Middle frontal gyrus (tissue), 1 donor: ENCODE data around the gene FNDC10.

ENCODE experiments used
- DNase-seq: peaks from one replicate; pipeline ENCODE4 v3.0.0-alpha.2; 2015; ENCODE audit warnings: low spot score; ENCODE audit errors: extremely low spot score

Gene FNDC10

DNA sequence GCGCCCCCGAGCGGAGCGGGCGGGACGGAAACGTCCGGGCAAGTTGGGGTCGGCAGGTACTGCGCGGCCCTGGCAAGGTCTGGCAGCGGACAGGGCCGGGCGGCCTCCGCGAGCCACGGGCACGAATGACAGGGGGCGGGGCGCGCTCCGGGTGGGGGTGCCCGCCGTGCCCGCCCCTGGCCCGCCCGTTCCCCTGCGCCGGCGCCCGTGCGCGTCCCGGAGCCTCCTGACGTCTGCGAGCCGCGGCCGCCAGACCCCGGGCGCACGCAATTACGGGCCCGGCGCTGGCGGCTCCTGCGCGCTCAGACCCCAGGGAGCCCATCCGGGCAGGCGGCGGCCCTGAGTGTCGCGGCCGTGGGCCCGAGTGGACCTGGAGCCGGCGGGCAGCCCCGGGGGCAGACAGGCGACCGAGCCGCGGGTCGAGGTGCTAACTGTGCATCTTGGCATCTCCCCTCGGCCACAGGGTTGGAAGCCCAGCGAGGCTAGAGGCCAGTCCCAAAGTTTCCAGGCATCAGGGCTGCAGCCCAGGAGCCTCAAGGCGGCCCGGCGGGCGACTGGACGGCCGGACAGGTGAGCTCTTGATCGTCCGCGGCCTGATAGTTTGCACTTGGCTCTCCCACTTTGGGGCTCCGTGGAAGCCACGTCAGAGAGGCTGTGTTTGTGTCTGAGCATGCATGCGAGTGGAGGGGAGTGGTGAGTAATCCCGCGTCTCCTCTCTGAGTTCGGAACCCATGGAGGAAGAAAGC is 16.3 kb upstream of the FNDC10 start:
- DNase-seq: no peak

DNA sequence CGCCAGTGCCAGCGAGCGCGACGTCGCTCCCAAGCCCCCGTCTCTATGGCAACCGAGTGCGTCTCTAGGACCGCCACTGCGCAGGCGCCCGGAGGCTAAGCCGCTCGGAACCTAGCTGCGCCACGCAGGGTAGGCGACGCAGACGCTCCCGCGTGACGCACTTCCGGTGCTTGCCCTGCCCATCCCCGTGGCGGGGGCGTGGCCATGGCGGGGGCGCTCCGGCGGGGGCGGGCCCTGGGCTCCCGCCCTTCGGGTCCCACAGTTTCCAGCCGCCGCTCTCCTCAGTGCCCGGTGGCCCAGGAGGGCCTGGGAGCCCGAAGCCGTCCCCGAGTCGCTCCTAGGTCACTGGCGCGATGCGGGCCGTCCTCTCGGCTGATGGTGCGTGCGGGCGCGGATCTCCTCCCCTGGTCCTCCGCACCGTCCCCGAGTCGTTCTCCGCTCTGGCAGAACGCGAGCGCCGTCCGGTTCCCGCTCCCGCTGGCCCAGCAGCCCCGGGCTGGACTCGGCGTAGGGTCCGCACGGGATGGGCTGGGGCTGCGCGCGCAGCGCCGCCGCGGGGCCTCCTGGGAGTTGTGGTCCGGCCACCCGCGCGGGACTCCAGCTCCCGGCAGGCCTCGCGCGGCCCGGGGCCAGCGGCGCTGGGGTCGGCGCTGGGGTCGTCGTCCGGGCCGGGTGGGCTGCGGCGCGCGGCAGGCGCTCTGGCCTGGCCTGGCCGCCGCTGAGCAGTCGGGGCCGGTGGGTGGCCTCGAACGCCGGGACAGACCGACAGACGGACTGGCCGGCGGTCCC is 15.5 kb upstream of the FNDC10 start, which contains the start of gene MIB2:
TSS of gene MIB2 (plus strand) at position 245 of the 789 bp plus-strand sequence. CDS start 7,953 bp downstream, outside the sequence.
- DNase-seq: peak; percentile 97

DNA sequence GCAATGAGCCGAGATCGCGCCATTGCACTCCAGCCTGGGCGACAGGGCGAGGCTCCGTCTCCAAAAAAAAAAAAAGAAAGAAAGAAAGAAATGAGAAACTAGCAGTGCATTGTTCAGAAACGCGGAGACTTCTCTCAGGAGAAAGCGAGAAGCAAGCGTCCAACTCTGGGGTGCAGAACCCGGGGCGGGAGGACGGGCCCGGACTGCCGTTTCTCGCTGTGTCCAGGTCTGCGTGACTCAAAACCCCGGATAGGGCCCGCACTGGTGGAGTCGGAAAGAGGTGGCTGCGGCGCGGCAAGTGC is 15.0 kb upstream of the FNDC10 start:
- DNase-seq: no peak

DNA sequence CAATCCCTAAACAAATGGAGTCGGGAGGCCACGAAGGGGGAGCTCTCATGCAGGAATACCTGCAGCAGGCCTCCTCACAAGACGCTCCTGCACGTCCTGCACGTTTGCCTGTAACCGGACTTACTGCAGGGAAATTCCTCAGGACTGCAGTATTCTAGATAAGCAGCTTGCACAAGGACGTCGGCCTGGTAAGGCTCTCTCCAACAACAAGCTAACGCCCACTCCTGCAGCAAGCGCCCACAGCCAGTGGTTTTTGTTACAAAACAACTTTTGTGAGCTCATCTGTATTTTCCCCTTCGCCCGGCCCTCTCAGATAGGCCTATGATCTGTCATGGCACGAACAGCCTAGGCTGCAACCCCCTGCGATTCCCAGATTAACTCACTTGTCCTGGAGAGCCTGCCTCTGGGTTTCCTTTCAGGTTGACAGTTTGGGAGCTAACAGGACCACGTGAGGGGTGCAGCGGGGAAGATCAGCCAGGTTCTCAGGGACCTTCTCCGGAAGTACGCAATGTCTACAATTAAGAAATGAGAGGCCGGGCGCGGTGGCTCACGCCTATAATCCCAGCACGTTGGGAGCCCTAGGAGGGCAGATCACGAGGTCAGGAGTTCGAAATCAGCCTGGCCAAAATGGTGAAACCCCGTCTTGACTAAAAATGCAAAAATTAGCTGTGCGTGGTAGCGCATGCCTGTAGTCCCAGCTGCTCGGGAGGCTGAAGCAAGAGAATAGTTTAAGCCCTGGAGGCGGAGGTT is 14.4 kb upstream of the FNDC10 start:
- no peak for DNase-seq

DNA sequence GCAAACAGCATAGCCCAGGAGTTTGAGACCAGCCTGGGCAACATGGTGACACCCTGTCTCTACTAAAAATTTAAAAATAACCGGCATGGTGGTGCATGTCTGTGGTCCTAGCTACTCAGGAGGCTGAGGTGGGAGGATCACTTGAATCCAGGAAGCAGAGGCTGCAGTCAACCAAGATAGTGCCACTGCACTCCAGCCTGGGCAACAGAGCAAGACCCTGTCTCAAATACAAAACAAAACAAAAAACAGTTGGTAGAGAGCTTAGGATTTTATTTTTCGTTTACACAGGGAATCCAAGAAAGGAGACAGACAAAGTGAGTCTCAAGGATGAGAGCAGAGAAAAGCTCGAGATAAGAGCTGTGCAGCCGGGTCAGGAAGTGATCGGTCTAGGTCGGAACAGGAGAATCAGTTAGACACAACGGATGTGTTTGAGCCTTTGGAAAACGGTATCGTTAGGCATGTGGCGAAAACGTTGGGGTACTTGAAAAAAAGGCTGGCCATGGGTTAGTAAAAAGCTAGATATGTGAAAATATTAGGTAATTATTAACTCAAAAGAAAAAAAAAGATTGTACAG is 13.7 kb upstream of the FNDC10 start:
- DNase-seq: no peak

DNA sequence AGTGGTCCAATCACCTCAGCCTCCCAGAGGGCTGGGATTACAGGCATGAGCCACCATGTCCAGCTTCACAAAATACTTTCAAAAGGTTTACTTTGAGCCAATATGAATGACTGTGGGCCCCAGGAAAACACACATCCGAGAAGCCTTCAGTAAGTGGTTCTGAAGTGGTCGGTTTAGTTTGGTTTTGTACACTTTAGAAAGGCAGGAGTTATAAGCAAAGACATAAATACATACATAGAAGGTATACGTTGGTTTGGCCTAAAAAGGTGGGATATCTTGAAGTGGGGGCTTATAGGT is 12.1 kb upstream of the FNDC10 start:
- no peak for DNase-seq

DNA sequence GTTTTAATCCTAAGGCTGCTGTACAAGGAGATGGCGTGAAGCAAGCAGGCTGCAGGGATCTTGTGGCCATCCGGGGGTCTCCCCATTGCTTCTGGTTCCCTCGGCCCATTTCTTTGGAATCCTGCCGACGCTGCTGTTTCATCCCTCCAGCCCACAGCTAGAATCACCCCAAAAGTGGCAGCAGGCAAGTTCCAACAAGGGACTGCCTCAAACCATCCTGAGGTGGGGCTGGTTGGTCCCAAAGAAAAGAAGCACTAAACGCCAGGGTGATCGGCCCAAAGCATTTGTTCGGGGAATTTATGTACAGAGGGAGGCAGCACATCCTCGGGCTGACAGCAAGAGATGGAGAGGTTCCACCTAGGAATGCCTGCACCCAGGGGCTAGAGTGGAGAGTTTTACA is 10.9 kb upstream of the FNDC10 start:
- no peak for DNase-seq

DNA sequence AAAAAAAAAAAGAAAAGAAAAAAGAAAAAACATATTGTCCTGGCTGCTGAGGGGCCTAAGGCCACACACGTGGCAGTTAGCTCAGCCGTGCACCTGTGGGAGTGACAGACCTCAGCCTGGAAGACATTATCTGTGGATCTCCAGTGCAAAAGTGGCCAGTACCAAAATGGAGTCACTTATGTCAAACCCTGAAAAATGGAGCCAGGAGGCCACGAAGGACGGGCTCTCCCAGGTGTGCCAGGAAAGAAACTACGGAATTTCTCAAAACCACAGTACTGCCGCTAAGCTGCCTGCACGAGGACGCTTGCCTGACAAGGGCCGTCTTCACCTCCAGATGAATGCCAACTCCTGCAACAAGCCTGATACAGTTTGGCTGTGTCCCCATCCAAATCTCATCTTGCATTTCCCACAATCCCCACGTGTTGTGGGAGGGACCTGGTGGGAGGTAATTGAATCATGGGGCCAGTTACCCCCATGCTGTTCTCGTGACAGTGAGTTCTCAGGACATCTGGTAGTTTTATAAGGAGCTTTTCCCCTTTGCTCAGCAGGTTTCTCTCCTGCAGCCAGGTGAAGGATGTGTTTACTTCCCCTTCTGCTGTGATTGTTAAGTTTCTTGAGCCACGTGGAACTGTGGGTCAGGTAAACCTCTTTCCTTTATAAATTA is 10.0 kb upstream of the FNDC10 start:
- DNase-seq: no peak

DNA sequence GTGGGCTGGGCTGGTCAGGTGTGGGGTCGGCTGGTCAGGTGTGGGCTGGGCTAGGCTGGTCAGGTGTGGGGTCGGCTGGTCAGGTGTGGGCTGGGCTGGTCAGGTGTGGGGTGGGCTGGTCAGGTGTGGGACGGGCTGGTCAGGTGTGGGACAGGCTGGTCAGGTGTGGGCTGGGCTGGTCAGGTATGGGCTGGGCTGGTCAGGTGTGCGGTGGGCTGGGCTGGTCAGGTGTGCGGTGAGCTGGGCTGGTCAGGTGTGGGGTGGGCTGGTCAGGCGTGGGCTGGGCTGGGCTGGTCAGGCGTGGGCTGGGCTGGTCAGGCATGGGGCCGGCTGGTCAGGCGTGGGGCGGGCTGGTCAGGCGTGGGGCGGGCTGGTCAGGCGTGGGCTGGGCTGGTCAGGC is 6.3 kb upstream of the FNDC10 start:
- no peak for DNase-seq

DNA sequence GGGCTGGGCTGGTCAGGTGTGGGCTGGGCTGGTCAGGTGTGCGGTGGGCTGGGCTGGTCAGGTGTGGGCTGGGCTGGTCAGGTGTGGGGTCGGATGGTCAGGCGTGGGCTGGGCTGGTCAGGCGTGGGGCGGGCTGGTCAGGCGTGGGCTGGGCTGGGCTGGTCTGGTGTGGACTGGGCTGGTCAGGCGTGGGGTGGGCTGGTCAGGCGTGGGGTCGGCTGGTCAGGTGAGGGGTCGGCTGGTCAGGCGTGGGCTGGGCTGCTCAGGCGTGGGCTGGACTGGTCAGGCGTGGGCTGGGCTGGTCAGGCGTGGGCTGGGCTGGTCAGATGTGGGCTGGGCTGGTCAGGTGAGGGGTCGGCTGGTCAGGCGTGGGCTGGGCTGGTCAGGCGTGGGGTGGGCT is 5.8 kb upstream of the FNDC10 start:
- DNase-seq: no peak

DNA sequence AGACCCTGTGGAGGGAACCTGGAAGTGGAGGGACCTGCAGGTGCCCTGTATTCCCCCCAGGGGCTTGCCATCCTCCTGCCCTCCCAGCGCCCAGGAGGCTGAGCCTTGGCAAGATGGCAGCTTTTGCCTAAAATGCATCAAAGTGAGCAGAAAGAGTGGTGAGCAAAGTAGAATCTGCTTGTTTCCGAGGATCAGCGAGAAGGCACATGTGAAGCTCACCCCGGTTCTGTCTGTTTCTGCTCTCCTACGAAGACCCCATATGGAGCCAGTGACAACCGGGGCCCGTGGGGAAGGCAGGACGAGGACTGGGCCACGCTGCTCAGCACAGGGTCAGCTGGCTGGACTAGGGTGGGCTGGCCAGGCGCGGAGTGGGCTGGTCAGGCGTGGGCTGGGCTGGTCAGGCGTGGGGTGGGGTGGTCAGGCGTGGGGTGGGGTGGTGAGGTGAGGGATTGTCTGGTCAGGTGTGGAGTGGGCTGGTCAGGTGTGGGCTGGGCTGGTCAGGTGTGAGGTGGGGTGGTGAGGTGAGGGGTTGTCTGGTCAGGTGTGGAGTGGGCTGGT is 5.2 kb upstream of the FNDC10 start:
- no peak for DNase-seq

DNA sequence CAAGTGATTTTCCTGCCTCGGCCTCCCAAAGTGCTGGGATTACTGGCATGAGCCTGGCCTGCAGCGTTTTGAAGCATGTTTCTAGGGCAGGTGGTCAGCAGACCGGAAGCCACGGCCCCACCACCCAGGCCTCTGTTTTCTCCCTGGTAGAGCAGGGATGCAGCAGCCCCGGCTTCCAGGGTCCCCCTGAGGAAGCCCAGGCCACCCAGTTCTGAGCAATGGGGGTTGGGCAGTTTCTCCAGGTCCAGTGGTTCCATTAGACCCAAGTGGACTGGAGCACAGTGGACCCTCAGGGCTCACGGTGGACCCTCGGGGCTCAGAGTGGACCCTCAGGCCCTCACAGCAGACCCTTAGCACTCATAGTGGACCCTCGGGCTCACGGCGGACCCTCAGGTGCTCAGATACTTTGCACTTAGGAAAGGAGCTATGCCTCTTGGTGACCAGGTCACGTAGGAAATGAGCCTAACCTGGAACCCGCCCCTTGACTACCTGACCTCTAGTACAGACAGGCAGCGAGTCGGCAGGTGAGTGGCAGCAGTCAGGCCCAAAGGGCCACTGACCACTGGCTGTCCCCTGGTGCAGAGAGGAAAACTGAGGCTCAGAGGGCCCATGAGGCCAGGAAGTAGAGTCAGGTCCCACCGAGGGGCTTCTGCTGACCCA is 4.6 kb upstream of the FNDC10 start:
- no peak for DNase-seq

DNA sequence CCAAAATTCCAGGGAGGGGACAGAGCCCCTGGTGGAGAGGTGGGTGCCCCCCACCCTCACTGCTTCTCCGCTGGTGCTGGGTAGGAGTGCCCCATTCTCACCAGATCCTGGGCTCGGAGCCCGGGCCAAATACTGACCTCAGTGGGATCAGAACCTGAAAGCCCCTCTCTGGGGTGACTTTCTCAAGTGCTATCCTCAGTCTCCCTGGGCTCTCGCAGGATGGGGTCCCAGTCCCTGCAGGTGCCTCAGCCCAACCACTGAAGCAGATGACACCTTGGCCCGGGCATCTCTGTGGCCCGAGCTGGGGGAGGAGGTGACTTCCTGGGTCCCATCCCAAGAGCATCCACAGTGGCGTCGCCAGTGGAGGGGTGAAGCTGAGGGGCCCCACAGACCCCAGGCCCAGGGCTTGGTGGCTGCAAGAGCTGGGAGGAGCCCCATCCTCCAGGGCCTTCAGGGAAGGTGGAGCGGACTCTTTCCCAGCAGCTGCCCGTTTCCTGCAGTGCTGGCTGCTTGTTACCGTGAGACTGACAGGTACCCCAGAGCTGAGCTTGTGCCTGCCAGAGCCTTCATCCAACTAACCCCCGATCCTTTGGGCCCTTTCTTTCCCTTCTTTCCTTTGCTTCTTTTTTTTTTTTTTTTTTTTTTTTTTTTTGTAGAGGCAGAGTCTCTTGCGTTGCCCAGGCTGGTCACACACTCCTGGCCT is 3.9 kb upstream of the FNDC10 start:
- no peak for DNase-seq

DNA sequence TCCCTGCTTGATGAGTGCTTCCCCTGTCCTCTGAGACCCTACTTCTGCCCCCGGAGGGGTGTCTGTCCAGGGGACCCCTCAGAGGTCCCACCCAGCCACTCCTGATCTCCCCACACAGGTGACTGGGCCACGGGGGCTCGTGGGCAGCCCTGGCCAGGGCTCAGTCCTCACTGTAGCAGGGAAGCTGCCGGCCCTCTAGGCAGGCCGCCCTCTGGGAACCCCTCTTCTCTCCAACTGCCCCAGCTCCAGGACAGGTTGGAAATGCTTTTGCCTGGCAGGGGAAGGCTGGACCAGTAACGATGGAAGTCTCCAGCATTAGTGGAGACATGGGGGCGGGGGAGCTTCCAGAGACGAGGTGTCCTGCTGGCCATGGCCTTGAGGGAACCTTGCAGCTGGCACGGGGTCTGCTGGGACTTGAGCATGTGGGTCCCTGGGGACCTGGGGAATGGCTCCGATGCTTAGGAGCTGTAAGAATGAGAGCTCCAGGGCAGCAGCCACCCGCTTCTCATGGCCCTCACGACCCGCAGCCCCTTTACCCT is 3.1 kb upstream of the FNDC10 start:
- DNase-seq: no peak

DNA sequence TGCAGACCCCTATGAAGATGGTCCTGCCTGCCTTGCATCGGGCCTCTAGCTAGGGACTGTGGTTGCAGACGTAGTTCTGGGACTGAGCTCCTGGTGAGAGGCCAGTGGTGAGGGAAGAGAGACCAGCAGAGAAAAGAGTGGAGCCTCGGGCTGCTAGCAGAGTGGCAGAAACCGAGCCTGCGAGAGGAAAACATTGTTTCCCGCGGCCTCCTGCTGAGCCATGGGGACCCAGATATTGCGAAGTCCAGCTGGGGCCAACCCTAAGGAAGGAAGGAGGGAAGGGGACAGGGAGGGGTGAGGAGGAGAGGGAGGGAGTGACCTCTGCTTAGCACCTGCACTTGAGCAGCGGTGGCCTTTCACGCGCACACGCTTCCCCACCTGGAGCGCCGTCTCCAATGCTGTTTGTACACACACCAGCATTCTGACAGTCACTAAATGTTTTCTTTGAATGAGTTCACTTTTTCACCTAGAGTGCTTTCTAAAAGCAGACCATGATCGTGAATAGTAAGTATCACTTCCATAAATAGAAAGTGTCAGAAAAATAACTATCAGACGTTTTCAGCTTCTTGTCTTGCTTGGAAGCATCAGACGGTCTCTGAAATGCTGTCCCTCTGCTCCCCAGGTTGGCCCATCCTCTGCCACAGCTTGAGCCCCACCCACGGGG is 2.5 kb upstream of the FNDC10 start:
- DNase-seq: no peak

DNA sequence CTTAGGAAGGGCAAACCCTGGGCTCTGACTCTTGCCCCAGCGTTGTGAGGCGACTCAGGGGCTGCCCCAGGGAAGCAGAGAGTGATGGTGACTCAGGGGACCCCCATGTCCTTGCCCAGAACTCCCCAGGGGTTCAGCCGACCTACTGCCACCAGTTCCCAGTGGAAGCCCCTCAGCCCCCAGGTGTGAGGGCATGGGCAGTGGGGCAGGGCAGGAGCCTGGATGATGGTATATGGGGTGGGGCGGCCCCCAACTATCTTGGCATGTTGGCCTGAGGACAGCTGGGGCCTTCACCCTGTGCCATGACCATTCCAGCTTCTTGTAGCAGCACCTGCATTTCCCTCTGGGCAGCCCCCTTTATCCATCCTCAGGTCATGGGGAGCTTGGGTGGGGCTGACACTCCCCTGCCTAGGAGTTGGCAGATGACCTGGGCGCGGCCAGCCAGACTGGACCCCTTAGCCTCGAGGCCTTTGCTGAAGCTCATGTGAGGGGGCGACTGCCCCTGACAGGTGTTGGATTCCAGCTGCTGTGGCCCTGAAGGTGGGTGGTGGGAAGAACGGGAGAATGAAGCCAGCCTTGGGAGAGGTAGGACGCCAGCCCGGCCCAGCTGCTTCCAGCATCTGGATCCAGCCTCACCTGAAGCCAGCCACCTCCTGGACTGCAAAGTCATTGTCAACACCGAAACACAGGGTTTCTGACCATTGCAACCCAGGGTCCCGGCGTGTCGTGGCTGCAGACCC is 1.8 kb upstream of the FNDC10 start:
- no peak for DNase-seq

DNA sequence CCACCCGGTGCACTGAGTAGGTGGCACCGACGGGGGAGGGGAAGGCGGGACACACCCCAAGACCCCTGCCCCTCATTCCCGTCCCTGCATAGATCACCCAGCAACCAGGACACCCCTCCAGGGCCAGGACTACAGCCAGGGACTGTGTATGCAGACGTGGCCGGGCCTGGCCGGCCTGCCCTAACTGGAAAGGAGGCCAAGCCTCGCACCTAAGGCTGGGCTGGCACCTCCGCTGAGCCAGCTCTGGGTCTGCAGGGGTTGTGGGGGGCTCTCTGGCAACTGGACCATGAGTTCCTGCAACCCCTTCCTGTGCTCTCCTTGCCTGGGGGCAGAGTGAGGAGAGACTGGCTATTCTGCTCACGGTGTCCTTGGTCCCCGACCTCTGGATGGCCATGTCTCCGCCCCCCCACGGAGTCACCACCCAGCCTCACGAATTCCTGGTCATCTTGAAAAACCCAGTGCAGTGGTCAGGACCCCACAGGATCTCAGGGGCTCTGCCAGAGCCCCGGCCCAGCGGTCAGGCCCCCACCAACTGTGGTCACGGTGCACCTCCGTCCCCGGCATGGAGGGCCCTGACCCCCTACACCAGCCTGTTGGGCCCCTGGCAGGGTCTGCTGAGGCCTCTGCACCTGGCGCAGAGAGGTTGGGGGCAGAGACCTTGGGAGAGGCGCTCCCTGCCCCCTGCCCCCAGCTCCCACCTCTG is 1.1 kb upstream of the FNDC10 start:
- DNase-seq: no peak
